Adrenal gland (tissue), 12 donors: ENCODE results near the gene TAAR9. TPM values are rescaled to one million over a fixed set of nuclear protein-coding genes. Genes with fewer than 3 reads are reported as not detected.

Experiments used
- DNase-seq, 7 donors: peaks; one replicate each; pipeline ENCODE4 v3.0.0-alpha.2; 2019 to 2020
- H3K27ac ChIP-seq, 5 donors: fragments of 200-600 bp; sonication (generic) in 4 of 5; 1 replicate in 3 of 5; 2 replicates in 2 of 5; pipeline versions ENCODE4 v1.5.1 to v1.8.0; 2016 to 2020; ENCODE audit warnings: mild to moderate bottlenecking in 1 of 5
- H3K27me3 ChIP-seq: fragments of 200-600 bp; 2 replicates; pipeline ENCODE4 v1.8.0; 2021
- H3K36me3 ChIP-seq, 2 donors: fragments of 200-600 bp; replicated peaks in 1 of 2; 1 replicate in 1 of 2; 2 replicates in 1 of 2; pipeline versions ENCODE4 v1.5.1 to v1.8.0; 2018 to 2022
- H3K4me1 ChIP-seq, 2 donors: fragments of 200-600 bp; replicated peaks in 1 of 2; 1 replicate in 1 of 2; 2 replicates in 1 of 2; pipeline versions ENCODE4 v1.5.1 to v1.8.0; 2018 to 2021
- H3K4me3 ChIP-seq, 4 donors: fragments of 200-600 bp; sonication (generic) in 3 of 4; one replicate each; pipeline ENCODE4 v1.5.1; 2016 to 2018
- H3K9me3 ChIP-seq, 3 donors: fragments of 200-600 bp; sonication (generic) in 1 of 3; replicated peaks in 1 of 3; 1 replicate in 2 of 3; 2 replicates in 1 of 3; pipeline versions ENCODE4 v1.5.1 to v1.8.0; 2016 to 2021
- CTCF ChIP-seq, 6 experiments: fragments of 450-650 bp in 4 of 6; fragments of 200-600 bp in 2 of 6; sonication (generic) in 1 of 6; IDR thresholded peaks; 1 replicate in 5 of 6; 2 replicates in 1 of 6; pipeline versions ENCODE4 v1.5.1 to v1.8.0; 2016 to 2021; ENCODE audit warnings: antibody characterized with exemption in 6 of 6, mild to moderate bottlenecking in 2 of 6, moderate library complexity in 1 of 6
- POLR2A ChIP-seq, 2 donors: fragments of 450-650 bp; IDR thresholded peaks; one replicate each; pipeline ENCODE4 v1.6.1; 2017; ENCODE audit warnings: antibody characterized with exemption in 2 of 2, mild to moderate bottlenecking in 2 of 2, moderate library complexity in 1 of 2
- WGBS, 4 donors: extraction: QIAGEN DNeasy Blood & Tissue Kit in 2 of 4; methylation state at CpG; one replicate each; pipeline versions ENCODE4 v1.1.5 to v1.1.7; 2013 to 2017; 5-methylcytosine and 5-hydroxymethylcytosine counted together
- intact Hi-C, 2 donors: fragments of 100-400 bp; cut with DNase I; formaldehyde crosslinking; loops; one replicate each; pipeline versions ENCODE4 v1.14.1 to v1.15.0; 2022 to 2023
- polyA plus RNA-seq, 3 donors: library from polyadenylated mRNA; stranded (reverse); fragments of 200-250 nt in 2 of 3; fragments of 350-450 nt in 1 of 3; fragmentation: Illumina TruSeq in 1 of 3; extraction: RNeasy Lipid Tissue Mini Kit (QIAGEN cat#74804) in 1 of 3; gene quantifications; one replicate each; pipeline ENCODE4 v1.2.3, GENCODE V29; 2013 to 2014
- small RNA-seq, 2 donors: library from RNA; depleted of rRNA; stranded (forward); fragments of <200 nt; gene quantifications; one replicate each; pipeline ENCODE3, GENCODE V24; 2016
- total RNA-seq, 9 donors: library from RNA; depleted of rRNA in 4 of 9; stranded (reverse); fragments of >200 nt in 4 of 9; fragments of 120-200 nt in 1 of 9; fragmentation: NEBNext Ultra II Directional in 1 of 9; extraction: Animal tissue kit (Norgen Biotek cat#: 25700) in 1 of 9; gene quantifications; one replicate each; pipeline versions ENCODE4 v1.1.0 to v1.2.4, GENCODE V29; 2013 to 2023
- donor health status: healthy with polysubstance abuse.
- donor health status: Bipolar disorder and iron deficiency.
- donor health status: DM: yes; HTN: yes; CAD: no.
- donor health status: DM: no; HTN: no; CAD: no.
- donor health status: DM: no; HTN: no; CAD: no.
- donor health status: DM: yes; HTN: yes; CAD: no.

TAAR9 gene
- total and polyA plus RNA-seq, 12 donors = not detected

DNA sequence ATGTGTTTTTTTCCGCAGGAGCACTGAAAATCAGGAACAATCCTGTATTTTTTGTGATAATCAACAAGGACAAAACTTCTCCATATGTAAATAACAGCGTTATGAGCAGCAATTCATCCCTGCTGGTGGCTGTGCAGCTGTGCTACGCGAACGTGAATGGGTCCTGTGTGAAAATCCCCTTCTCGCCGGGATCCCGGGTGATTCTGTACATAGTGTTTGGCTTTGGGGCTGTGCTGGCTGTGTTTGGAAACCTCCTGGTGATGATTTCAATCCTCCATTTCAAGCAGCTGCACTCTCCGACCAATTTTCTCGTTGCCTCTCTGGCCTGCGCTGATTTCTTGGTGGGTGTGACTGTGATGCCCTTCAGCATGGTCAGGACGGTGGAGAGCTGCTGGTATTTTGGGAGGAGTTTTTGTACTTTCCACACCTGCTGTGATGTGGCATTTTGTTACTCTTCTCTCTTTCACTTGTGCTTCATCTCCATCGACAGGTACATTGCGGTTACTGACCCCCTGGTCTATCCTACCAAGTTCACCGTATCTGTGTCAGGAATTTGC, 32.2 kb downstream of the TAAR9 start, which contains the start of gene TAAR6:
Gene TAAR6 (plus strand): TSS at position 102 of the 557 bp plus-strand sequence. CDS start 0 bp downstream, at position 102.
- H3K27ac ChIP-seq = no peak within 1 kb of the TSS
- 76 to 80% (median 77%) methylated on average over 15 of the region's 15 CpGs for WGBS, 4 donors
- no peaks in the 10 kb centered on the region for H3K36me3 ChIP-seq
- no peaks in the 10 kb centered on the region for H3K4me1 ChIP-seq
- intact Hi-C loops = no loop called here
- no peak within 1 kb of the TSS for H3K4me3 ChIP-seq
- TF ChIP-seq POLR2A (IDR thresholded peaks at IDR 0.05) (no peak), CTCF (IDR thresholded peaks at IDR 0.05) (no peak)
- H3K9me3 ChIP-seq = no peaks in the 10 kb centered on the region
- peaks cover 14% of the 10 kb centered on the region for H3K27me3 ChIP-seq
- no peak for DNase-seq

DNA sequence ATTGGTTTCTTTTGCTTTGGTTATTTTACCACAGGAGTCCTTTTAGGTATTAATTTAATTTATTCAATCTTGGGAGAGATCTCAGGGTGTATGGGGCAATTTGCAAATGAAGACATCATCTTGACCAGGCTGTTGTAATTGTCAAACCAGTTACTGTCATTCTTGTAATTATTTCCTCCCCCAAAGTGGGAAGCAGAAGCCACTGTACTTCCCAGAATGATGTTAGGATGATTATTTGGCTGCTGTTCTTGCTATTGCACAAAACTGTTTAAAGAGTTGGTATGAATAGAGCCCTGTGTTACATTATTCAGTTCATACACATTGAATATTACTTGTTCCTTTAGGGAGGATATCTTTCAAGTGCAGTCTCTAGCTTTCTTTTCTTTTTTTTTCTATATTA, 33.7 kb downstream of the TAAR9 start:
- H3K4me3 ChIP-seq = no peak overlapping the region
- no peaks in the 10 kb centered on the region for H3K9me3 ChIP-seq
- DNase-seq = no peak
- no peaks in the 10 kb centered on the region for H3K4me1 ChIP-seq
- no peak for TF ChIP-seq POLR2A (IDR thresholded peaks at IDR 0.05)
- TF ChIP-seq CTCF (IDR thresholded peaks at IDR 0.05) = no peak
- peaks cover 14% of the 10 kb centered on the region for H3K27me3 ChIP-seq
- H3K27ac ChIP-seq = no peak overlapping the region
- intact Hi-C loops = no loop called here
- H3K36me3 ChIP-seq = no peaks in the 10 kb centered on the region

GRCh38 chr6:132584698-132585097, 46.6 kb downstream of the TAAR9 start:
- Histone ChIP-seq H3K36me3 (no peaks in the 10 kb centered on the region), H3K4me1 (no peaks in the 10 kb centered on the region), H3K27me3 (no peaks in the 10 kb centered on the region), H3K27ac (no peak overlapping the region), H3K4me3 (no peak overlapping the region), H3K9me3 (no peaks in the 10 kb centered on the region)
- TF ChIP-seq CTCF (IDR thresholded peaks at IDR 0.05) = no peak
- no peak for TF ChIP-seq POLR2A (IDR thresholded peaks at IDR 0.05)
- DNase-seq = no peak
- intact Hi-C loops = no loop called here
- 58 to 76% (median 70%) methylated on average over 1 of the region's 1 CpG for WGBS, 4 donors

GRCh38 chr6:132587424-132587823, 49.3 kb downstream of the TAAR9 start:
- 41 to 55% (median 52%) methylated on average over 2 of the region's 2 CpGs for WGBS, 4 donors
- no peaks in the 10 kb centered on the region for H3K9me3 ChIP-seq
- H3K27me3 ChIP-seq = no peaks in the 10 kb centered on the region
- no peaks in the 10 kb centered on the region for H3K36me3 ChIP-seq
- DNase-seq = peak in 1 of 7 donors; percentile 14
- no peak overlapping the region for H3K4me3 ChIP-seq
- H3K4me1 ChIP-seq = no peaks in the 10 kb centered on the region
- intact Hi-C loops = no loop called here
- no peak for TF ChIP-seq CTCF (IDR thresholded peaks at IDR 0.05)
- TF ChIP-seq POLR2A (IDR thresholded peaks at IDR 0.05) = no peak
- no peak overlapping the region for H3K27ac ChIP-seq

Small RNAs within 50 kb of the gene (small RNA-seq; reads per million reads assigned to genes)
- gene TAAR7P = 0 reads per million in 2 donors

Other genes starting within 250 kb of the TAAR9 start
- 10 to 100 TPM in 8 of 9 donors, 1 to 10 TPM in 1; 4.8 to 66.3 (median 43.4) TPM for gene MOXD1, start 136.8 kb upstream of the TAAR9 start, total RNA-seq
- gene MOXD1, start 136.8 kb upstream of the TAAR9 start, polyA plus RNA-seq = 10 to 100 TPM; 15.3 to 45.0 (median 17.7) TPM
- 10 to 100 TPM; 21.3 to 61.7 (median 39.6) TPM for gene STX7, start 25.2 kb upstream of the TAAR9 start, total RNA-seq
- gene STX7, start 25.2 kb upstream of the TAAR9 start, polyA plus RNA-seq = 10 to 100 TPM in 1 of 3 donors, 1 to 10 TPM in 2; 4.5 to 36.1 (median 8.8) TPM
- gene TAAR8, start 14.4 kb downstream of the TAAR9 start, total RNA-seq = not detected
- not detected for gene TAAR8, start 14.4 kb downstream of the TAAR9 start, polyA plus RNA-seq
- not detected for gene TAAR6, start 32.0 kb downstream of the TAAR9 start, total RNA-seq
- not detected for gene TAAR6, start 32.0 kb downstream of the TAAR9 start, polyA plus RNA-seq
- not detected for gene TAAR5, start 51.5 kb downstream of the TAAR9 start, total RNA-seq
- gene TAAR5, start 51.5 kb downstream of the TAAR9 start, polyA plus RNA-seq = not detected
- gene TAAR2, start 86.0 kb downstream of the TAAR9 start, total RNA-seq = not detected
- gene TAAR2, start 86.0 kb downstream of the TAAR9 start, polyA plus RNA-seq = not detected
- gene TAAR1, start 120.9 kb downstream of the TAAR9 start, total RNA-seq = not detected
- not detected for gene TAAR1, start 120.9 kb downstream of the TAAR9 start, polyA plus RNA-seq
- 1 to 10 TPM in 6 of 9 donors, under 1 TPM in 3; 0.18 to 3.9 (median 2.0) TPM for gene VNN1, start 175.8 kb downstream of the TAAR9 start, total RNA-seq
- 1 to 10 TPM in 1 of 3 donors, under 1 TPM in 2; 0.77 to 1.6 (median 0.81) TPM for gene VNN1, start 175.8 kb downstream of the TAAR9 start, polyA plus RNA-seq
- gene VNN2, start 219.6 kb downstream of the TAAR9 start, total RNA-seq = 10 to 100 TPM in 1 of 9 donors, 1 to 10 TPM in 8; 1.6 to 20.2 (median 5.2) TPM
- 1 to 10 TPM in 2 of 3 donors, under 1 TPM in 1; 0.91 to 3.1 (median 1.4) TPM for gene VNN2, start 219.6 kb downstream of the TAAR9 start, polyA plus RNA-seq